Gastrocnemius medialis (tissue), 4 donors: ENCODE data around the gene MMEL1.

Source experiments
- CTCF ChIP-seq, 5 experiments: fragments of 450-650 bp in 3 of 5; fragments of 200-600 bp in 2 of 5; sonication (generic) in 2 of 5; IDR thresholded peaks in 4 of 5; conservative IDR thresholded peaks in 1 of 5; 1 replicate in 4 of 5; 2 replicates in 1 of 5; pipeline ENCODE4 v1.5.1; 2016 to 2019; ENCODE audit warnings: antibody characterized with exemption in 5 of 5, mild to moderate bottlenecking in 3 of 5, moderate library complexity in 3 of 5
- POLR2A ChIP-seq, 2 donors: fragments of 450-650 bp; IDR thresholded peaks; one replicate each; pipeline ENCODE4 v1.6.1; 2017; ENCODE audit warnings: antibody characterized with exemption in 2 of 2, mild to moderate bottlenecking in 2 of 2, moderate library complexity in 2 of 2

GRCh38 chr1:2553871-2554620 lies 78.8 kb downstream of the MMEL1 start:
- TF ChIP-seq CTCF (IDR thresholded peaks at IDR 0.05 in 4 of 5, conservative IDR thresholded peaks at IDR 0.05 in 1 of 5) (no peak), POLR2A (IDR thresholded peaks at IDR 0.05) (no peak)
